IMR-90 (cell line): Measurements from ENCODE around the gene ANO7. TPM values are rescaled to one million over a fixed set of nuclear protein-coding genes. Genes with fewer than 3 reads are reported as not detected.
"Not testable (repeated sequence)": the region's sequence is repeated elsewhere in the genome, so short reads cannot be mapped to it uniquely, and the experiment has no call there.

Experiments used
- ATAC-seq: fragments of 200-7000 bp; cut with Tn5 transposase; 2 replicates; pipeline ENCODE4 v1.9.1; 2020; ENCODE audit warnings: low read depth, mild to moderate bottlenecking, moderate library complexity
- BruUV-seq: library from RNA; stranded (reverse); fragments of 400-500 nt; replicated peaks from 2 replicates; lab custom pipeline; 2021; lab: Mats Ljungman, UMichigan
- CTCF ChIA-PET: fragments of 300-600 bp; formaldehyde crosslinking; extraction: SDS; loops from one replicate; lab custom pipeline; 2021; ENCODE audit warnings: antibody characterized with exemption; lab: Yijun Ruan, JAX
- POLR2A ChIA-PET: fragments of 300-600 bp; sonication (Branson Sonifier 250); formaldehyde crosslinking; loops from one replicate; lab custom pipeline; 2022; ENCODE audit warnings: antibody characterized with exemption; ENCODE audit not compliant: unreplicated experiment; lab: Charles Lee
- DNase-seq: peaks from one replicate; pipeline ENCODE4 v3.0.0; 2013
- H2AFZ ChIP-seq: replicated peaks from 2 replicates; pipeline ENCODE3; 2013; ENCODE audit warnings: low read length, mild to moderate bottlenecking; ENCODE audit not compliant: poor library complexity
- H2AK5ac ChIP-seq: 2 replicates; pipeline ENCODE4 v1.6.1; 2013; ENCODE audit warnings: low read depth, low read length, inconsistent platforms
- H2AK9ac ChIP-seq: replicated peaks from 2 replicates; pipeline ENCODE3; 2013; ENCODE audit warnings: mild to moderate bottlenecking, low read depth, low read length, moderate library complexity; ENCODE audit not compliant: poor library complexity
- H2BK120ac ChIP-seq: 2 replicates; pipeline ENCODE4 v1.6.1; 2013; ENCODE audit warnings: low read depth, low read length, inconsistent platforms
- H2BK15ac ChIP-seq: 3 replicates; pipeline ENCODE4 v1.6.1; 2013; ENCODE audit warnings: low read depth, low read length, inconsistent platforms
- H2BK20ac ChIP-seq: 2 replicates; pipeline ENCODE4 v1.6.1; 2013; ENCODE audit warnings: low read depth, mild to moderate bottlenecking, inconsistent platforms, low read length, moderate library complexity
- H2BK5ac ChIP-seq: 2 replicates; pipeline ENCODE4 v1.6.1; 2013; ENCODE audit warnings: mild to moderate bottlenecking, low read depth, low read length, inconsistent platforms; ENCODE audit not compliant: poor library complexity, severe bottlenecking
- H3K14ac ChIP-seq: replicated peaks from 2 replicates; pipeline ENCODE4 v1.6.1; 2013; ENCODE audit warnings: low read depth, low read length, inconsistent platforms
- H3K18ac ChIP-seq: 2 replicates; pipeline ENCODE4 v1.6.1; 2013; ENCODE audit warnings: low read depth, low read length, control low read depth
- H3K23ac ChIP-seq: 2 replicates; pipeline ENCODE4 v1.6.1; 2013; ENCODE audit warnings: low read depth, low read length, inconsistent platforms
- H3K27ac ChIP-seq: 2 replicates; pipeline ENCODE4 v1.5.1; 2013; ENCODE audit warnings: mild to moderate bottlenecking, control low read depth, low read length; ENCODE audit not compliant: insufficient read depth
- H3K27me3 ChIP-seq: 2 replicates; pipeline ENCODE4 v1.6.1; 2013; ENCODE audit warnings: low read length; ENCODE audit not compliant: control insufficient read depth, insufficient read depth
- H3K36me3 ChIP-seq: 2 replicates; pipeline ENCODE4 v1.6.1; 2013; ENCODE audit warnings: low read length, mixed read lengths; ENCODE audit not compliant: control insufficient read depth, insufficient read depth
- H3K4ac ChIP-seq: 2 replicates; pipeline ENCODE4 v1.6.1; 2013; ENCODE audit warnings: low read depth, low read length, inconsistent platforms
- H3K4me1 ChIP-seq: 2 replicates; pipeline ENCODE4 v1.6.1; 2013; ENCODE audit warnings: low read length, mixed read lengths; ENCODE audit not compliant: control insufficient read depth, insufficient read depth
- H3K4me2 ChIP-seq: 2 replicates; pipeline ENCODE4 v1.6.1; 2013; ENCODE audit warnings: low read depth, mild to moderate bottlenecking, control low read depth, low read length, moderate library complexity
- H3K4me3 ChIP-seq: 2 replicates; pipeline ENCODE4 v1.5.1; 2013; ENCODE audit warnings: low read depth, mild to moderate bottlenecking, control low read depth, low read length, moderate library complexity; ENCODE audit not compliant: insufficient read depth
- H3K56ac ChIP-seq: 2 replicates; pipeline ENCODE4 v1.6.1; 2013; ENCODE audit warnings: low read length, inconsistent platforms; ENCODE audit not compliant: insufficient read depth; ENCODE audit errors: extremely low read depth
- H3K79me1 ChIP-seq, 2 experiments: 2 replicates each; pipeline ENCODE4 v1.6.1; 2013; ENCODE audit warnings: low read length in 2 of 2, inconsistent platforms in 1 of 2, low read depth in 1 of 2
- H3K9ac ChIP-seq: 2 replicates; pipeline ENCODE4 v1.6.1; 2013; ENCODE audit warnings: low read depth, low read length, control low read depth
- H3K9me1 ChIP-seq: 2 replicates; pipeline ENCODE4 v1.6.1; 2013; ENCODE audit warnings: low read length, inconsistent platforms; ENCODE audit not compliant: insufficient read depth
- H3K9me3 ChIP-seq: 2 replicates; pipeline ENCODE4 v1.6.1; 2013; ENCODE audit warnings: low read length; ENCODE audit not compliant: control insufficient read depth, insufficient read depth
- H4K20me1 ChIP-seq: 2 replicates; pipeline ENCODE4 v1.6.1; 2013; ENCODE audit warnings: low read length, inconsistent platforms; ENCODE audit not compliant: insufficient read depth
- H4K5ac ChIP-seq: 2 replicates; pipeline ENCODE4 v1.6.1; 2013; ENCODE audit warnings: mild to moderate bottlenecking, low read depth, low read length, control low read depth
- H4K8ac ChIP-seq, 2 experiments: 2 replicates each; pipeline ENCODE4 v1.6.1; 2013; ENCODE audit warnings: low read depth in 2 of 2, low read length in 2 of 2, control low read depth in 1 of 2, inconsistent platforms in 1 of 2
- H4K91ac ChIP-seq: 2 replicates; pipeline ENCODE4 v1.6.1; 2013; ENCODE audit warnings: low read depth, low read length, inconsistent platforms; ENCODE audit not compliant: insufficient read depth
- WGBS, 2 experiments: methylation state at CpG; one replicate each; pipeline versions ENCODE4 v1.1.5 to v1.1.7; 2013; ENCODE audit warnings: missing lambda C conversion rate in 2 of 2; ENCODE audit not compliant: insufficient read length in 1 of 2; ENCODE audit errors: extremely low coverage in 2 of 2; 5-methylcytosine and 5-hydroxymethylcytosine counted together
- dilution Hi-C: fragments of 300-500 bp; cut with HindIII; formaldehyde crosslinking; loops from one replicate; pipeline ENCODE4 v1.14.3; 2018; ENCODE audit warnings: low sequenced_read_pairs; ENCODE audit not compliant: unreplicated experiment
- in situ Hi-C: fragments of 300-500 bp; cut with MboI; formaldehyde crosslinking; loops from 3 replicates; pipeline ENCODE4 v1.14.3; 2019; ENCODE audit warnings: low sequenced_read_pairs, inconsistent platforms, mixed read lengths
- intact Hi-C: fragments of 100-400 bp; cut with micrococcal nuclease; formaldehyde crosslinking; loops from 2 replicates; pipeline ENCODE4 v1.10.0; 2022
- polyA plus RNA-seq, 3 experiments: library from polyadenylated mRNA; depleted of rRNA; stranded (reverse); fragments of >200 nt; gene quantifications; 2 replicates each; pipeline ENCODE4 v1.2.3, GENCODE V29; 2012; ENCODE audit warnings: low replicate concordance in 1 of 3
- total RNA-seq: library from RNA; depleted of rRNA; stranded (reverse); fragments of >200 nt; gene quantifications from 2 replicates; pipeline ENCODE4 v1.2.3, GENCODE V29; 2012

Gene ANO7
- total and polyA plus RNA-seq, 2 of the 4 experiments (the other 2 are of a cell fraction) = 0.36 to 3.4 TPM

GRCh38 chr2:241197246-241197645 lies 8.8 kb downstream of the ANO7 start:
- DNase-seq, H3K9me1 ChIP-seq, H3K36me3 ChIP-seq, H2BK20ac ChIP-seq, H3K4me2 ChIP-seq, H3K23ac ChIP-seq, H3K9me3 ChIP-seq, H4K5ac ChIP-seq, ATAC-seq, H3K14ac ChIP-seq, H3K79me1 ChIP-seq, H2AFZ ChIP-seq, H3K4me3 ChIP-seq, H2AK5ac ChIP-seq, in situ Hi-C loops, H4K8ac ChIP-seq, H3K9ac ChIP-seq, H3K27ac ChIP-seq, intact Hi-C loops, H3K4ac ChIP-seq, H2BK5ac ChIP-seq, H2BK120ac ChIP-seq, H3K18ac ChIP-seq, H2AK9ac ChIP-seq, dilution Hi-C loops, H2BK15ac ChIP-seq, H3K56ac ChIP-seq, CTCF ChIA-PET, H4K20me1 ChIP-seq, H3K4me1 ChIP-seq, BruUV-seq, H4K91ac ChIP-seq, POLR2A ChIA-PET: not testable (repeated sequence)
- whole genome bisulfite sequencing, 2 experiments = 91% methylated on average over 10 of the region's 14 CpGs; no CpG with 5 or more reads in 1 of the 2 experiments
- H3K27me3 ChIP-seq = peaks cover 20% of the 10 kb centered on the region
